Neural progenitor cell (in vitro differentiated cells): ENCODE data around the gene SLC16A6. TPM values are rescaled to one million over a fixed set of nuclear protein-coding genes. Genes with fewer than 3 reads are reported as not detected.
"Not testable (repeated sequence)": the region's sequence is repeated elsewhere in the genome, so short reads cannot be mapped to it uniquely, and the experiment has no call there.

Experiments
- DNase-seq: peaks from one replicate; pipeline ENCODE4 v3.0.0-alpha.2; 2016; ENCODE audit warnings: low spot score
- H2AFZ ChIP-seq: fragments of 200-600 bp; sonication (generic); replicated peaks from 2 replicates; pipeline ENCODE4 v1.6.1; 2016; ENCODE audit warnings: antibody characterized with exemption
- H3F3A ChIP-seq: fragments of 200-600 bp; sonication (generic); 2 replicates; pipeline ENCODE4 v1.6.1; 2016; ENCODE audit warnings: antibody characterized with exemption, low read depth
- H3K27ac ChIP-seq: fragments of 200-600 bp; sonication (generic); 2 replicates; pipeline ENCODE4 v1.5.1; 2016; ENCODE audit warnings: mild to moderate bottlenecking
- H3K27me3 ChIP-seq: fragments of 200-600 bp; sonication (generic); 2 replicates; pipeline ENCODE4 v1.6.1; 2016; ENCODE audit warnings: mild to moderate bottlenecking, moderate library complexity
- H3K36me3 ChIP-seq: fragments of 200-600 bp; sonication (generic); 2 replicates; pipeline ENCODE4 v1.5.1; 2016
- H3K4me1 ChIP-seq: fragments of 200-600 bp; sonication (generic); 2 replicates; pipeline ENCODE4 v1.6.1; 2016; ENCODE audit warnings: mixed run types
- H3K4me2 ChIP-seq: fragments of 200-600 bp; sonication (generic); 2 replicates; pipeline ENCODE4 v1.6.1; 2016
- H3K4me3 ChIP-seq: fragments of 200-600 bp; sonication (generic); 2 replicates; pipeline ENCODE4 v1.5.1; 2016
- H3K79me2 ChIP-seq: fragments of 200-600 bp; sonication (generic); 2 replicates; pipeline ENCODE4 v1.6.1; 2016; ENCODE audit warnings: low read depth
- H3K9ac ChIP-seq: fragments of 200-600 bp; sonication (generic); 2 replicates; pipeline ENCODE4 v1.6.1; 2016
- H3K9me3 ChIP-seq: fragments of 200-600 bp; sonication (generic); 2 replicates; pipeline ENCODE4 v1.5.1; 2016; ENCODE audit warnings: low read depth
- H4K20me1 ChIP-seq: fragments of 200-600 bp; sonication (generic); 2 replicates; pipeline ENCODE4 v1.6.1; 2016; ENCODE audit warnings: low read depth
- H3K27ac Mint-ChIP-seq: 3 replicates; pipeline ENCODE4 v1.8.0; 2021; ENCODE audit warnings: mixed read lengths
- H3K27me3 Mint-ChIP-seq: 2 replicates; pipeline ENCODE4 v1.8.0; 2022; ENCODE audit warnings: low read depth, mild to moderate bottlenecking, inconsistent platforms, moderate library complexity, mixed read lengths; ENCODE audit not compliant: insufficient read depth
- H3K36me3 Mint-ChIP-seq: 3 replicates; pipeline ENCODE4 v1.8.0; 2021; ENCODE audit warnings: mixed read lengths
- H3K4me1 Mint-ChIP-seq: 3 replicates; pipeline ENCODE4 v1.8.0; 2021; ENCODE audit warnings: mixed read lengths
- H3K4me3 Mint-ChIP-seq: 3 replicates; pipeline ENCODE4 v1.8.0; 2021; ENCODE audit warnings: mild to moderate bottlenecking, moderate library complexity, mixed read lengths
- H3K9me3 Mint-ChIP-seq: 3 replicates; pipeline ENCODE4 v1.8.0; 2020; ENCODE audit warnings: mixed read lengths
- CTCF ChIP-seq: fragments of 200-600 bp; sonication (generic); IDR thresholded peaks from 2 replicates; pipeline ENCODE4 v1.5.1; 2017; ENCODE audit warnings: antibody characterized with exemption, mild to moderate bottlenecking
- EZH2 ChIP-seq: fragments of 200-600 bp; sonication (generic); IDR thresholded peaks from 2 replicates; pipeline ENCODE4 v1.6.1; 2017; ENCODE audit warnings: antibody characterized with exemption, mild to moderate bottlenecking, moderate library complexity
- EZH2phosphoT487 ChIP-seq: fragments of 200-600 bp; sonication (generic); IDR thresholded peaks from 2 replicates; pipeline ENCODE4 v1.6.1; 2017; ENCODE audit warnings: antibody characterized with exemption
- total RNA-seq: library from RNA; depleted of rRNA; stranded (reverse); fragments of >200 nt; gene quantifications from 2 replicates; pipeline ENCODE4 v1.2.3, GENCODE V29; 2015; ENCODE audit warnings: low replicate concordance

The SLC16A6 gene, protein sequence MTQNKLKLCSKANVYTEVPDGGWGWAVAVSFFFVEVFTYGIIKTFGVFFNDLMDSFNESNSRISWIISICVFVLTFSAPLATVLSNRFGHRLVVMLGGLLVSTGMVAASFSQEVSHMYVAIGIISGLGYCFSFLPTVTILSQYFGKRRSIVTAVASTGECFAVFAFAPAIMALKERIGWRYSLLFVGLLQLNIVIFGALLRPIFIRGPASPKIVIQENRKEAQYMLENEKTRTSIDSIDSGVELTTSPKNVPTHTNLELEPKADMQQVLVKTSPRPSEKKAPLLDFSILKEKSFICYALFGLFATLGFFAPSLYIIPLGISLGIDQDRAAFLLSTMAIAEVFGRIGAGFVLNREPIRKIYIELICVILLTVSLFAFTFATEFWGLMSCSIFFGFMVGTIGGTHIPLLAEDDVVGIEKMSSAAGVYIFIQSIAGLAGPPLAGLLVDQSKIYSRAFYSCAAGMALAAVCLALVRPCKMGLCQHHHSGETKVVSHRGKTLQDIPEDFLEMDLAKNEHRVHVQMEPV
- total RNA-seq: 0.09 and 0.19 TPM in 2 replicates

- peak; percentile 91 for DNase-seq
- no peaks in the 10 kb centered on the region for H3K36me3 ChIP-seq
- Mint-ChIP-seq H3K4me1 (peaks cover 26% of the 10 kb centered on the region), H3K27me3 (peaks cover 21% of the 10 kb centered on the region), H3K9me3 (no peaks in the 10 kb centered on the region), H3K36me3 (no peaks in the 10 kb centered on the region), H3K27ac (no peak within 1 kb of the TSS), H3K4me3 (peak within 1 kb of the TSS; percentile 96)
- peak within 1 kb of the TSS; percentile 56 for H3K9ac ChIP-seq
- no peaks in the 10 kb centered on the region for H3K79me2 ChIP-seq
- peak within 1 kb of the TSS; percentile 89 for H3K4me3 ChIP-seq
- peak within 1 kb of the TSS; percentile 45 for H3K27ac ChIP-seq
- peaks cover 67% of the 10 kb centered on the region for H3K27me3 ChIP-seq
- peaks cover 62% of the 10 kb centered on the region for H3F3A ChIP-seq
- peak within 1 kb of the TSS; percentile 97 for H3K4me2 ChIP-seq
- peaks cover 36% of the 10 kb centered on the region for H3K4me1 ChIP-seq
- peak within 1 kb of the TSS; percentile 97 for H2AFZ ChIP-seq
- H3K9me3 ChIP-seq: no peaks in the 10 kb centered on the region
- peaks cover 9% of the 10 kb centered on the region for H4K20me1 ChIP-seq
- TF ChIP-seq EZH2phosphoT487 (no peak), EZH2 (no peak), CTCF (no peak)
These were observed at the start of gene SLC16A6, which contains the start of gene ARSG for GRCh38 chr17:68290955-68291835. SLC16A6 (minus strand) TSS chr17:68291127; CDS start chr17:68278320, 12,807 bp downstream. ARSG (plus strand) TSS chr17:68291495; CDS start chr17:68307494, 15,999 bp downstream.

GRCh38 chr17:68334393-68334792 is 43.5 kb upstream of the SLC16A6 start:
- no peak overlapping the region for H3K4me3 Mint-ChIP-seq
- H2AFZ ChIP-seq: no peak overlapping the region
- no peaks in the 10 kb centered on the region for H3K79me2 ChIP-seq
- H3K4me1 ChIP-seq: no peaks in the 10 kb centered on the region
- TF ChIP-seq EZH2 (no peak), CTCF (no peak)
- H3K4me3 ChIP-seq: no peak overlapping the region
- peaks cover 26% of the 10 kb centered on the region for H3K9me3 Mint-ChIP-seq
- peaks cover 9% of the 10 kb centered on the region for H3K36me3 Mint-ChIP-seq
- H3K27ac Mint-ChIP-seq: no peak overlapping the region
- no peaks in the 10 kb centered on the region for H3K4me1 Mint-ChIP-seq
- no peaks in the 10 kb centered on the region for H3K27me3 ChIP-seq
- H3K4me2 ChIP-seq: no peak overlapping the region
- no peaks in the 10 kb centered on the region for H4K20me1 ChIP-seq
- no peak for DNase-seq
- H3F3A ChIP-seq: no peaks in the 10 kb centered on the region
- H3K9ac ChIP-seq: no peak overlapping the region
- no peaks in the 10 kb centered on the region for H3K36me3 ChIP-seq
- peaks cover 5% of the 10 kb centered on the region for H3K27me3 Mint-ChIP-seq
- H3K9me3 ChIP-seq: no peaks in the 10 kb centered on the region
- H3K27ac ChIP-seq: no peak overlapping the region

- not testable (repeated sequence) for H3K4me3 ChIP-seq, H3K36me3 Mint-ChIP-seq, H3K4me2 ChIP-seq, H3K27me3 ChIP-seq, H3K27ac ChIP-seq, DNase-seq, H2AFZ ChIP-seq, H3F3A ChIP-seq, H3K4me3 Mint-ChIP-seq, H3K4me1 Mint-ChIP-seq, H3K79me2 ChIP-seq, H3K27ac Mint-ChIP-seq, H4K20me1 ChIP-seq, H3K9me3 ChIP-seq, H3K4me1 ChIP-seq, H3K9ac ChIP-seq, H3K36me3 ChIP-seq
- peaks cover 40% of the 10 kb centered on the region for H3K9me3 Mint-ChIP-seq
- peaks cover 10% of the 10 kb centered on the region for H3K27me3 Mint-ChIP-seq
These were observed 41.0 kb upstream of the SLC16A6 start for GRCh38 chr17:68331932-68332331.
